CD14-positive monocyte (primary cell): ENCODE data around the gene DNAJB4. TPM values are rescaled to one million over a fixed set of nuclear protein-coding genes. Genes with fewer than 3 reads are reported as not detected.

Experiments used
- DNase-seq, 3 donors: peaks; one replicate each; pipeline ENCODE4 v3.0.0-alpha.2; 2011 to 2022
- H2AFZ ChIP-seq: 2 replicates; pipeline ENCODE4 v1.6.0; 2012; ENCODE audit warnings: mild to moderate bottlenecking, low read depth, low read length, inconsistent platforms; ENCODE audit not compliant: insufficient read depth, poor library complexity, severe bottlenecking
- H3K27ac ChIP-seq, 2 donors: 1 replicate in 1 of 2; 2 replicates in 1 of 2; pipeline ENCODE4 v1.5.1; 2012 to 2013; ENCODE audit warnings: low read length in 2 of 2, control low read depth in 1 of 2, inconsistent platforms in 1 of 2, low read depth in 1 of 2, mild to moderate bottlenecking in 1 of 2
- H3K27me3 ChIP-seq, 2 donors: one replicate each; pipeline versions ENCODE4 v1.6.0 to v1.6.1; 2011 to 2013; ENCODE audit warnings: low read length in 2 of 2; ENCODE audit not compliant: control insufficient read depth in 2 of 2, insufficient read depth in 2 of 2
- H3K36me3 ChIP-seq, 2 donors: replicated peaks in 1 of 2; 1 replicate in 1 of 2; 2 replicates in 1 of 2; pipeline versions ENCODE4 v1.5.1 to v1.6.1; 2012 to 2013; ENCODE audit warnings: low read length in 2 of 2, control low read depth in 1 of 2, inconsistent platforms in 1 of 2, mild to moderate bottlenecking in 1 of 2; ENCODE audit not compliant: insufficient read depth in 2 of 2, control insufficient read depth in 1 of 2
- H3K4me1 ChIP-seq, 2 donors: 1 replicate in 1 of 2; 2 replicates in 1 of 2; pipeline versions ENCODE4 v1.5.1 to v1.6.1; 2012 to 2013; ENCODE audit warnings: low read length in 2 of 2, control low read depth in 1 of 2, inconsistent platforms in 1 of 2, mild to moderate bottlenecking in 1 of 2, moderate library complexity in 1 of 2; ENCODE audit not compliant: insufficient read depth in 2 of 2, control insufficient read depth in 1 of 2
- H3K4me2 ChIP-seq: replicated peaks from 2 replicates; pipeline ENCODE3; 2012; ENCODE audit warnings: low read length, moderate library complexity, mild to moderate bottlenecking; ENCODE audit not compliant: poor library complexity, severe bottlenecking; ENCODE audit errors: extremely low read depth
- H3K4me3 ChIP-seq, 3 experiments: fragments of 200-600 bp in 1 of 3; sonication (generic) in 1 of 3; replicated peaks in 1 of 3; 1 replicate in 2 of 3; 2 replicates in 1 of 3; pipeline ENCODE4 v1.5.1; 2011 to 2013; ENCODE audit warnings: low read length in 3 of 3, mild to moderate bottlenecking in 3 of 3, control low read depth in 2 of 3, low read depth in 2 of 3, inconsistent platforms in 1 of 3, moderate library complexity in 1 of 3
- H3K79me2 ChIP-seq: 2 replicates; pipeline ENCODE4 v1.6.0; 2012; ENCODE audit warnings: mild to moderate bottlenecking, control low read depth, inconsistent platforms, low read length, moderate library complexity; ENCODE audit not compliant: insufficient read depth
- H3K9ac ChIP-seq: 2 replicates; pipeline ENCODE4 v1.6.0; 2017; ENCODE audit warnings: low read length, mild to moderate bottlenecking; ENCODE audit not compliant: insufficient read depth, poor library complexity, severe bottlenecking
- H3K9me3 ChIP-seq, 2 donors: replicated peaks in 1 of 2; 1 replicate in 1 of 2; 2 replicates in 1 of 2; pipeline versions ENCODE4 v1.5.1 to v1.6.1; 2012 to 2013; ENCODE audit warnings: low read length in 2 of 2, control low read depth in 1 of 2; ENCODE audit not compliant: control insufficient read depth in 1 of 2, insufficient read depth in 1 of 2
- H4K20me1 ChIP-seq: 2 replicates; pipeline ENCODE4 v1.6.0; 2012; ENCODE audit warnings: mild to moderate bottlenecking, low read length, control low read depth, moderate library complexity; ENCODE audit not compliant: insufficient read depth
- H3K27ac Mint-ChIP-seq, 7 donors: one replicate each; pipeline ENCODE4 v1.8.0; 2020; ENCODE audit warnings: mild to moderate bottlenecking in 7 of 7, mixed read lengths in 7 of 7, moderate library complexity in 6 of 7, inconsistent platforms in 2 of 7
- H3K27me3 Mint-ChIP-seq, 3 donors: one replicate each; pipeline ENCODE4 v1.8.0; 2021 to 2022; ENCODE audit warnings: low read depth in 3 of 3, mild to moderate bottlenecking in 3 of 3, mixed read lengths in 3 of 3, moderate library complexity in 3 of 3, inconsistent platforms in 1 of 3
- H3K36me3 Mint-ChIP-seq, 2 donors: one replicate each; pipeline ENCODE4 v1.8.0; 2020; ENCODE audit warnings: mixed read lengths in 2 of 2, inconsistent platforms in 1 of 2, mild to moderate bottlenecking in 1 of 2
- H3K4me1 Mint-ChIP-seq: one replicate; pipeline ENCODE4 v1.8.0; 2020; ENCODE audit warnings: mild to moderate bottlenecking, mixed read lengths
- H3K4me3 Mint-ChIP-seq, 2 donors: one replicate each; pipeline ENCODE4 v1.8.0; 2020; ENCODE audit warnings: mild to moderate bottlenecking in 2 of 2, mixed read lengths in 2 of 2, moderate library complexity in 1 of 2
- H3K9me3 Mint-ChIP-seq, 7 donors: one replicate each; pipeline ENCODE4 v1.8.0; 2020 to 2022; ENCODE audit warnings: mixed read lengths in 7 of 7, mild to moderate bottlenecking in 6 of 7, moderate library complexity in 6 of 7, inconsistent platforms in 2 of 7
- CTCF ChIP-seq: fragments of 200-600 bp; IDR thresholded peaks from one replicate; pipeline ENCODE4 v1.8.0; 2022; ENCODE audit warnings: antibody characterized with exemption, mild to moderate bottlenecking
- WGBS: methylation state at CpG from one replicate; pipeline ENCODE4 v1.1.5; 2013; ENCODE audit warnings: missing lambda C conversion rate; ENCODE audit not compliant: insufficient coverage; 5-methylcytosine and 5-hydroxymethylcytosine counted together
- intact Hi-C, 2 donors: fragments of 100-400 bp; cut with micrococcal nuclease; formaldehyde crosslinking; loops; one replicate each; pipeline versions ENCODE4 v1.15.0 to v1.15.1; 2023
- polyA plus RNA-seq, 3 donors: library from polyadenylated mRNA; depleted of rRNA in 1 of 3; unstranded in 2 of 3; stranded (reverse) in 1 of 3; fragments of 300-500 nt in 2 of 3; fragments of >200 nt in 1 of 3; fragmentation: Illumina TruSeq in 2 of 3; gene quantifications; 1 replicate in 2 of 3; 2 replicates in 1 of 3; pipeline ENCODE4 v1.2.3, GENCODE V29; 2012 to 2021

The DNAJB4 gene
- polyA plus RNA-seq, 3 donors = 2.8 to 4.0 (median 3.6) TPM

DNA sequence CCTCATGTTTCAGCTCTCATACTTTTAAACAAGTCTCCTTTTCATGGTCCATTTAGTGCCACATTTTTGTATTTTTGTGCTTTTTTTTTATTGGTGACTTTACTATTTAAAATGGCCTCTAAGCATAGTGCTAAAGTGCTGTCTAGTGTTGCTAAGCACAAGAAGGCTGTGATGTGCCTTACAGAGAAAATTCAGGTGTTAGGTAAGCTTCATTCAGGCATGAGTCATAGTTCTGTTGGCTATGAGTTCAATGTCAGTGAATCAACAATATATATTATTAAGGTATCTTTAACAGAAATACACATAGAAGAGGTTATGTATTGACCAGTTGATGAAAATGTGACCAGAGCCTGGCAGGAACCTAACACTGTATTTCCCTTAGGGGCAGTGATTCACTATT is 13.1 kb upstream of the DNAJB4 start:
- H3K4me2 ChIP-seq = no peak overlapping the region
- Mint-ChIP-seq H3K36me3 (peaks cover 7 to 24% of the 10 kb centered on the region in 2 donors), H3K4me3 (no peak overlapping the region), H3K9me3 (no peaks in the 10 kb centered on the region), H3K27ac (no peak overlapping the region), H3K27me3 (no peaks in the 10 kb centered on the region), H3K4me1 (peaks cover 3% of the 10 kb centered on the region)
- H3K27me3 ChIP-seq = no peaks in the 10 kb centered on the region
- H3K36me3 ChIP-seq = peaks cover 0 to 11% of the 10 kb centered on the region in 2 donors
- TF ChIP-seq CTCF = no peak
- DNase-seq = no peak
- H3K79me2 ChIP-seq = peaks cover 20% of the 10 kb centered on the region
- H3K9me3 ChIP-seq = no peaks in the 10 kb centered on the region
- intact Hi-C loops = no loop called here
- H3K9ac ChIP-seq = no peak overlapping the region
- H3K4me3 ChIP-seq = no peak overlapping the region
- no peak overlapping the region for H3K27ac ChIP-seq
- H4K20me1 ChIP-seq = no peaks in the 10 kb centered on the region
- no peaks in the 10 kb centered on the region for H3K4me1 ChIP-seq
- H2AFZ ChIP-seq = no peak overlapping the region

- Histone ChIP-seq H3K9ac (no peak overlapping the region), H3K4me2 (no peak overlapping the region), H4K20me1 (no peaks in the 10 kb centered on the region), H2AFZ (no peak overlapping the region), H3K9me3 (no peaks in the 10 kb centered on the region), H3K27me3 (no peaks in the 10 kb centered on the region), H3K79me2 (peaks cover 8% of the 10 kb centered on the region), H3K4me1 (no peaks in the 10 kb centered on the region), H3K4me3 (no peak overlapping the region), H3K36me3 (peaks cover 0 to 11% of the 10 kb centered on the region in 2 donors), H3K27ac (no peak overlapping the region)
- H3K27ac Mint-ChIP-seq = no peak overlapping the region
- no peak overlapping the region for H3K4me3 Mint-ChIP-seq
- peaks cover 7 to 22% of the 10 kb centered on the region in 2 donors for H3K36me3 Mint-ChIP-seq
- DNase-seq = no peak
- TF ChIP-seq CTCF = no peak
- no peaks in the 10 kb centered on the region for H3K27me3 Mint-ChIP-seq
- peaks cover 2% of the 10 kb centered on the region for H3K4me1 Mint-ChIP-seq
- no peaks in the 10 kb centered on the region for H3K9me3 Mint-ChIP-seq
- intact Hi-C loops = no loop called here
- WGBS = no CpG with 5 or more reads among the region's 3 CpGs
Measured at GRCh38 chr1:77994117-77994705, 10.5 kb upstream of the DNAJB4 start.
